K562 (cell line): Measurements from ENCODE around the gene ZNF316. TPM values are rescaled to one million over a fixed set of nuclear protein-coding genes. Genes with fewer than 3 reads are reported as not detected.

Experiments used
- CBFA2T3 ChIP-seq: fragments of 450-650 bp; IDR thresholded peaks from 2 replicates; pipeline ENCODE4 v1.6.1; 2017
- CBX1 ChIP-seq: sonication (generic); IDR thresholded peaks from 2 replicates; pipeline ENCODE4 v1.6.1; 2016; ENCODE audit warnings: antibody characterized with exemption, low read depth, mild to moderate bottlenecking
- COPS2 ChIP-seq: fragments of 450-650 bp; conservative IDR thresholded peaks from 2 replicates; pipeline ENCODE4 v1.6.1; 2016; ENCODE audit warnings: mild to moderate bottlenecking, moderate library complexity
- FOSL1 ChIP-seq: fragments of 200-800 bp; sonication (Bioruptor generic); conservative IDR thresholded peaks from 2 replicates; pipeline ENCODE4 v1.6.1; 2016; ENCODE audit warnings: missing genetic modification characterization, missing compliant biosample characterization
- HDAC2 ChIP-seq: fragments of 450-650 bp; IDR thresholded peaks from 2 replicates; pipeline ENCODE4 v1.6.1; 2016; ENCODE audit warnings: mild to moderate bottlenecking
- NCOA6 ChIP-seq: fragments of 450-650 bp; IDR thresholded peaks from 2 replicates; pipeline ENCODE4 v1.6.1; 2017; ENCODE audit warnings: mild to moderate bottlenecking
- NFRKB ChIP-seq: fragments of 450-650 bp; IDR thresholded peaks from 2 replicates; pipeline ENCODE4 v1.6.1; 2016; ENCODE audit warnings: low read depth
- TEAD4 ChIP-seq, 2 experiments: sonication (generic) in 1 of 2; formaldehyde crosslinking in 1 of 2; IDR thresholded peaks; 2 replicates each; pipeline versions ENCODE4 v1.6.1 to v1.8.0; 2012 to 2022; ENCODE audit warnings: borderline replicate concordance in 1 of 2, inconsistent platforms in 1 of 2, low read length in 1 of 2, mild to moderate bottlenecking in 1 of 2, missing genetic modification reagents in 1 of 2
- ZC3H4 ChIP-seq: sonication (generic); formaldehyde crosslinking; IDR thresholded peaks from 2 replicates; pipeline ENCODE4 v1.9.0; 2021; ENCODE audit warnings: missing genetic modification reagents, borderline replicate concordance
- ZKSCAN1 ChIP-seq: fragments of 150-350 bp; IDR thresholded peaks from 2 replicates; pipeline ENCODE4 v1.6.1; 2016; ENCODE audit warnings: low read depth, low read length
- ZKSCAN3 ChIP-seq: fragments of 250-450 bp; sonication (Bioruptor Pico); IDR thresholded peaks from 2 replicates; pipeline ENCODE4 v1.4.0; 2020
- ZNF445 ChIP-seq: fragments of 250-450 bp; sonication (Bioruptor Pico); IDR thresholded peaks from 2 replicates; pipeline ENCODE4 v1.4.0; 2020; ENCODE audit warnings: low read depth, mild to moderate bottlenecking, moderate library complexity
- ZNF830 ChIP-seq: fragments of 250-450 bp; sonication (Bioruptor Pico); IDR thresholded peaks from 2 replicates; pipeline ENCODE4 v1.5.0; 2021; ENCODE audit warnings: mild to moderate bottlenecking
- polyA plus RNA-seq, 8 experiments: library from polyadenylated mRNA; depleted of rRNA in 4 of 8; stranded (reverse) in 5 of 8; unstranded in 3 of 8; fragments of >200 nt; fragmentation: Nextera tagmentation in 2 of 8; fragmentation: Illumina TruSeq in 1 of 8; extraction: Ambion mirVana in 2 of 8; extraction: Trizol in 1 of 8; gene quantifications; 2 replicates each; pipeline versions ENCODE4 v1.2.1 to v1.2.3, GENCODE V29; 2011 to 2014; ENCODE audit warnings: inconsistent platforms in 1 of 8, missing spikeins in 1 of 8
- total RNA-seq, 7 experiments: library from RNA; depleted of rRNA in 6 of 7; stranded (reverse); fragments of >200 nt in 6 of 7; fragmentation: Illumina TruSeq in 2 of 7; extraction: Trizol in 2 of 7; gene quantifications; 2 replicates each; pipeline versions ENCODE4 v1.2.1 to v1.2.3, GENCODE V29; 2011 to 2021; ENCODE audit warnings: low replicate concordance in 1 of 7
- TF ChIP-seq, protein P1 (sequence below): fragments of 450-650 bp; IDR thresholded peaks from 2 replicates; pipeline ENCODE4 v1.6.1; 2018; ENCODE audit warnings: mild to moderate bottlenecking, low read depth; ENCODE audit not compliant: partially characterized antibody
- TF ChIP-seq, protein P2 (sequence below): fragments of 250-450 bp; sonication (Bioruptor Pico); IDR thresholded peaks from 2 replicates; pipeline ENCODE4 v1.4.0; 2020; ENCODE audit warnings: mild to moderate bottlenecking, moderate library complexity
- TF ChIP-seq, protein P3 (sequence below): sonication (generic); formaldehyde crosslinking; IDR thresholded peaks from 2 replicates; pipeline ENCODE4 v1.8.0; 2022; ENCODE audit warnings: mild to moderate bottlenecking, missing genetic modification reagents
- TF ChIP-seq, protein P4 (sequence below): IDR thresholded peaks from 2 replicates; pipeline ENCODE4 v1.6.1; 2011; ENCODE audit warnings: borderline replicate concordance, low read depth, mild to moderate bottlenecking, moderate library complexity, low read length; ENCODE audit not compliant: insufficient read depth, poor library complexity, severe bottlenecking
- TF ChIP-seq, protein P5 (sequence below): fragments of 200-400 bp; formaldehyde crosslinking; IDR thresholded peaks from 2 replicates; pipeline ENCODE4 v1.6.1; 2017; ENCODE audit warnings: mild to moderate bottlenecking, low read depth, low read length, moderate library complexity

ZNF316 gene
- total and polyA plus RNA-seq, 9 of the 15 experiments (the other 6 are each of a cell fraction or from before 2014, with no cell fraction given), result 0.10 to 34.0 (median 8.6) TPM

DNA sequence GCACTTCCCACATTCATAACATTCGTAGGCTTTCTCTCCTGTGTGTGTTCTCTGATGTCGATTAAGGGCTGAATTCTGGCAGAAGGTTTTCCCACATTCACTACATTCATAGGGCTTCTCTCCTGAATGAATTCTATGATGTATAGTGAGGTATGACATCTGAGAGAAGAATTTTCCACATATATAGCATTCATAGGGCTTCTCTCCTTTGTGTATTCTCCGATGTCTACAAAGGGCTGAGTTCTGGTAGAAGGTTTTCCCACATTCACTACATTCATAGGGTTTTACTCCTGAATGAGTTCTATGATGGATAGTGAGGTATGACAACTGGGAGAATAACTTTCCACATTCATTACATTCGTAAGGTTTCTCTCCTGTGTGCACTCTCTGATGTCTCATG lies 54.0 kb downstream of the ZNF316 start (continued):
- TF ChIP-seq, protein P1, sequence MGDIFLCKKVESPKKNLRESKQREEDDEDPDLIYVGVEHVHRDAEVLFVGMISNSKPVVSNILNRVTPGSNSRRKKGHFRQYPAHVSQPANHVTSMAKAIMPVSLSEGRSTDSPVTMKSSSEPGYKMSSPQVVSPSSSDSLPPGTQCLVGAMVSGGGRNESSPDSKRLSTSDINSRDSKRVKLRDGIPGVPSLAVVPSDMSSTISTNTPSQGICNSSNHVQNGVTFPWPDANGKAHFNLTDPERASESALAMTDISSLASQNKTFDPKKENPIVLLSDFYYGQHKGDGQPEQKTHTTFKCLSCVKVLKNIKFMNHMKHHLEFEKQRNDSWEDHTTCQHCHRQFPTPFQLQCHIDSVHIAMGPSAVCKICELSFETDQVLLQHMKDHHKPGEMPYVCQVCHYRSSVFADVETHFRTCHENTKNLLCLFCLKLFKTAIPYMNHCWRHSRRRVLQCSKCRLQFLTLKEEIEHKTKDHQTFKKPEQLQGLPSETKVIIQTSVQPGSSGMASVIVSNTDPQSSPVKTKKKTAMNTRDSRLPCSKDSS, result peak; percentile 96
- TF ChIP-seq TEAD4 (IDR thresholded peaks at IDR 0.05; ENCODE audit: low read length), result peak; percentile 68
- no peak for TF ChIP-seq TEAD4 (CRISPR knock-in tag; IDR thresholded peaks at IDR 0.05; ENCODE audit: borderline replicate concordance)
- TF ChIP-seq, protein P2, sequence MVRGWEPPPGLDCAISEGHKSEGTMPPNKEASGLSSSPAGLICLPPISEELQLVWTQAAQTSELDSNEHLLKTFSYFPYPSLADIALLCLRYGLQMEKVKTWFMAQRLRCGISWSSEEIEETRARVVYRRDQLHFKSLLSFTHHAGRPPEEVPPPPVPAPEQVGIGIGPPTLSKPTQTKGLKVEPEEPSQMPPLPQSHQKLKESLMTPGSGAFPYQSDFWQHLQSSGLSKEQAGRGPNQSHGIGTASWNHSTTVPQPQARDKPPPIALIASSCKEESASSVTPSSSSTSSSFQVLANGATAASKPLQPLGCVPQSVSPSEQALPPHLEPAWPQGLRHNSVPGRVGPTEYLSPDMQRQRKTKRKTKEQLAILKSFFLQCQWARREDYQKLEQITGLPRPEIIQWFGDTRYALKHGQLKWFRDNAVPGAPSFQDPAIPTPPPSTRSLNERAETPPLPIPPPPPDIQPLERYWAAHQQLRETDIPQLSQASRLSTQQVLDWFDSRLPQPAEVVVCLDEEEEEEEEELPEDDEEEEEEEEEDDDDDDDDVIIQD, result no peak
- TF ChIP-seq ZNF830 (CRISPR knock-in tag), result no peak
- no peak for TF ChIP-seq CBFA2T3
- TF ChIP-seq ZC3H4 (CRISPR knock-in tag), result no peak
- no peak for TF ChIP-seq ZKSCAN3 (CRISPR knock-in tag)
- no peak for TF ChIP-seq COPS2
- TF ChIP-seq, protein P3, sequence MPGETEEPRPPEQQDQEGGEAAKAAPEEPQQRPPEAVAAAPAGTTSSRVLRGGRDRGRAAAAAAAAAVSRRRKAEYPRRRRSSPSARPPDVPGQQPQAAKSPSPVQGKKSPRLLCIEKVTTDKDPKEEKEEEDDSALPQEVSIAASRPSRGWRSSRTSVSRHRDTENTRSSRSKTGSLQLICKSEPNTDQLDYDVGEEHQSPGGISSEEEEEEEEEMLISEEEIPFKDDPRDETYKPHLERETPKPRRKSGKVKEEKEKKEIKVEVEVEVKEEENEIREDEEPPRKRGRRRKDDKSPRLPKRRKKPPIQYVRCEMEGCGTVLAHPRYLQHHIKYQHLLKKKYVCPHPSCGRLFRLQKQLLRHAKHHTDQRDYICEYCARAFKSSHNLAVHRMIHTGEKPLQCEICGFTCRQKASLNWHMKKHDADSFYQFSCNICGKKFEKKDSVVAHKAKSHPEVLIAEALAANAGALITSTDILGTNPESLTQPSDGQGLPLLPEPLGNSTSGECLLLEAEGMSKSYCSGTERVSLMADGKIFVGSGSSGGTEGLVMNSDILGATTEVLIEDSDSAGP (CRISPR knock-in tag), result no peak
- no peak for TF ChIP-seq FOSL1
- TF ChIP-seq ZNF445 (CRISPR knock-in tag), result no peak
- no peak for TF ChIP-seq ZKSCAN1
- peak; percentile 81 for TF ChIP-seq NFRKB
- TF ChIP-seq, protein P4, sequence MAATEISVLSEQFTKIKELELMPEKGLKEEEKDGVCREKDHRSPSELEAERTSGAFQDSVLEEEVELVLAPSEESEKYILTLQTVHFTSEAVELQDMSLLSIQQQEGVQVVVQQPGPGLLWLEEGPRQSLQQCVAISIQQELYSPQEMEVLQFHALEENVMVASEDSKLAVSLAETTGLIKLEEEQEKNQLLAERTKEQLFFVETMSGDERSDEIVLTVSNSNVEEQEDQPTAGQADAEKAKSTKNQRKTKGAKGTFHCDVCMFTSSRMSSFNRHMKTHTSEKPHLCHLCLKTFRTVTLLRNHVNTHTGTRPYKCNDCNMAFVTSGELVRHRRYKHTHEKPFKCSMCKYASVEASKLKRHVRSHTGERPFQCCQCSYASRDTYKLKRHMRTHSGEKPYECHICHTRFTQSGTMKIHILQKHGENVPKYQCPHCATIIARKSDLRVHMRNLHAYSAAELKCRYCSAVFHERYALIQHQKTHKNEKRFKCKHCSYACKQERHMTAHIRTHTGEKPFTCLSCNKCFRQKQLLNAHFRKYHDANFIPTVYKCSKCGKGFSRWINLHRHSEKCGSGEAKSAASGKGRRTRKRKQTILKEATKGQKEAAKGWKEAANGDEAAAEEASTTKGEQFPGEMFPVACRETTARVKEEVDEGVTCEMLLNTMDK, result no peak
- peak; percentile 59; the same call in 1 of the 2 replicates for TF ChIP-seq CBX1
- TF ChIP-seq HDAC2, result no peak
- TF ChIP-seq, protein P5, sequence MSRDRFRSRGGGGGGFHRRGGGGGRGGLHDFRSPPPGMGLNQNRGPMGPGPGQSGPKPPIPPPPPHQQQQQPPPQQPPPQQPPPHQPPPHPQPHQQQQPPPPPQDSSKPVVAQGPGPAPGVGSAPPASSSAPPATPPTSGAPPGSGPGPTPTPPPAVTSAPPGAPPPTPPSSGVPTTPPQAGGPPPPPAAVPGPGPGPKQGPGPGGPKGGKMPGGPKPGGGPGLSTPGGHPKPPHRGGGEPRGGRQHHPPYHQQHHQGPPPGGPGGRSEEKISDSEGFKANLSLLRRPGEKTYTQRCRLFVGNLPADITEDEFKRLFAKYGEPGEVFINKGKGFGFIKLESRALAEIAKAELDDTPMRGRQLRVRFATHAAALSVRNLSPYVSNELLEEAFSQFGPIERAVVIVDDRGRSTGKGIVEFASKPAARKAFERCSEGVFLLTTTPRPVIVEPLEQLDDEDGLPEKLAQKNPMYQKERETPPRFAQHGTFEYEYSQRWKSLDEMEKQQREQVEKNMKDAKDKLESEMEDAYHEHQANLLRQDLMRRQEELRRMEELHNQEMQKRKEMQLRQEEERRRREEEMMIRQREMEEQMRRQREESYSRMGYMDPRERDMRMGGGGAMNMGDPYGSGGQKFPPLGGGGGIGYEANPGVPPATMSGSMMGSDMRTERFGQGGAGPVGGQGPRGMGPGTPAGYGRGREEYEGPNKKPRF, result no peak
- TF ChIP-seq NCOA6, result 0 out of 2 replicates have a peak, but pooled peaks have one; percentile 14
